GM19099 (cell line): ENCODE measurements around the gene PLA2G4A.

Experiments
- POLR2A ChIP-seq: IDR thresholded peaks from 3 replicates; pipeline ENCODE4 v1.6.1; 2011; ENCODE audit warnings: low read depth; ENCODE audit not compliant: insufficient read length; ENCODE audit errors: extremely low read depth

The PLA2G4A gene

DNA sequence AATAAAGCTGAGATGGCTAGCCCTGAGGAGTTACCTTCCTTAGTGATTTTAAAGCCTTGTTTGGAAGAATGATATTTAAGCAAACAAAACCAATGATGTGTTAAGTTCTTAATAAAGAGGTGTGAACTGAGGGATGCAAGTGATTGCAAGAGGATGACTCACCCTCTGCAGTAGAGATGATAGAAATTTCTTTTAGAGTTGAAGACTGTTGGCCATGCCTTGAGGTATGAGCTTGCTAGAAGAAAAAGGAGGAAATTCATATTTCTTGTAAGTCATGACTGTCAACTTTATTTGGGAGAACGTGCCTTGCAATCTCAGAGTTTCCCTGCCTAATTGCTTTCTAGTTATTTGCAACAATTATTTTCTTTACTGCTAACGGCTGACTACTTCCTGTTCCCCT, 94.7 kb downstream of the PLA2G4A start:
- no peak for TF ChIP-seq POLR2A

- no peak for TF ChIP-seq POLR2A
Measured at GRCh38 chr1:186925881-186926669, 97.3 kb downstream of the PLA2G4A start.

DNA sequence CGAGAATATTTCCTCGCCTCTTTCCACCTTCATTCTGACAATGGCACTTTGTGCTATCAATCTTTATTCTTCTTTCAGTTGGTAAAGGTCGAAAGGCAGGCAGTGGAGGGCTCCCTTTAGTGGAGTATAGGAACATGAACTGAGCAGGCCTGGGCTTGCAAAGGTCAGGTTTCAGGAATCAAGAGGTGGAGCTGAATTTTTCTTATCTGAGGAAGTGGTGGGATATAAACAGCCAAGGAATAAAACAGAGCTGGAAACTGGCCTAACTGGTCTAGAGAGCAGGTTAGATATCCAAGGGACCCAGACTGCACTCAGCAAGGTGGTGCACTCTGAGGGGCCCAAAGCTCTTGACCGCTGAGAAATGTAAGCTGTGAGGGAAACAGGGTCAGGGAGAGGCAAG, 99.1 kb downstream of the PLA2G4A start:
- TF ChIP-seq POLR2A: no peak

GRCh38 chr1:186930238-186930637, 101.5 kb downstream of the PLA2G4A start:
- TF ChIP-seq POLR2A: no peak

- no peak for TF ChIP-seq POLR2A
Measured at GRCh38 chr1:186937016-186937670, 108.4 kb downstream of the PLA2G4A start.

- no peak for TF ChIP-seq POLR2A
Measured at GRCh38 chr1:186943891-186944686, 115.3 kb downstream of the PLA2G4A start.

GRCh38 chr1:186945146-186945545, 116.4 kb downstream of the PLA2G4A start:
- TF ChIP-seq POLR2A: no peak

DNA sequence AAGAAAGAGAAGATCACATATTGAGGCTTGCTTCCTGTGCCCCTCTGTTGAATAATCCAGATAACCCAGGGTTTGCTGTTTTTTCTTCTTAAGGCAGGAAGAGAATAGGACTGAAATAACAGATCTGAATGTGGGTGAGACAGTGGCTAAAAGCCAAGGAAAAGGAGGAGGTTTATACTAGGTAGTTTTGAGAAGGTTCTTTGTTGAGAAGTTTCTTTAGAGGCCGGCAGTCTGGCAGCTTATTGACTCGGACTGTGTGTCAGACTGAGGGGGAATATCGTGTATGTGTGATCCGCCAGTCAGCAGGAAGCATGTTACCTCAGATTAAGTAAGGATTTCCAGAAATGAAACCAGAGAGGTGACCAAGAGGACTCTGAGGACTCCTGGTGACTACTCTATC, 119.8 kb downstream of the PLA2G4A start:
- no peak for TF ChIP-seq POLR2A

GRCh38 chr1:186949173-186949572, 120.4 kb downstream of the PLA2G4A start:
- TF ChIP-seq POLR2A: no peak

DNA sequence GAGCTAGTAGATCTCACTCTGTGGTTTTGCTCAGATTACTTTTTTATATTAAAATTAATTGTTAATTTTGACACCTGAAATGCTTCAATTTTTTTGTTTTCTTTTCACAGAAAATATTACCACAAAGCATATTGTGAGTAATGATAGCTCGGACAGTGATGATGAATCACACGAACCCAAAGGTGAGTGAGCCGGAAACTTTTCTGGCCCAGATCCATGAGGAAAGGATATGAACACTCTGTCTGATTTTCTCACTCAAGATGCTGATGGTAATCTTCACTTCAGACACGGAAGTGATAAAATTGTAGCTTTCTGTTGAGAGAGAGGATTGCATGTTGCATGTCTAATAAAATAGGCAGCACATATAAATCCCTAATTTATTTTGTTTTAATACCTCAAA, 121.8 kb downstream of the PLA2G4A start:
- no peak for TF ChIP-seq POLR2A

DNA sequence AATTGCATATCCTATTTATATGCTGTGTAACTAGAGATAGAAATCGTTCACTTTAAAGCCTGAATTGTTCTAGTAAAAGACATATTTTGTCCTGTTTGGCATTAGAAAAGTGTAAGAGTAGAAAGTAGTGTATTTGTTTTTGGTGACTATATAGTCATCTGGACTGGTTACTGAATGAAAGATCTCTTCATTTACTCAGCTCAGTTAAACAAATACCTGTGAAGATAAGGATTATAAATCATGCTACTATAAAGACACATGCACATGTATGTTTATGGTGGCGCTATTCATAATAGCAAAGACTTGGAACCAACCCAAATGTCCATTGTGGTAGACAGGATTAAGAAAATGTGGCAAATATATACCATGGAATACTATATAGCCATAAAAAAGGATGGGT, 125.1 kb downstream of the PLA2G4A start:
- TF ChIP-seq POLR2A: no peak

DNA sequence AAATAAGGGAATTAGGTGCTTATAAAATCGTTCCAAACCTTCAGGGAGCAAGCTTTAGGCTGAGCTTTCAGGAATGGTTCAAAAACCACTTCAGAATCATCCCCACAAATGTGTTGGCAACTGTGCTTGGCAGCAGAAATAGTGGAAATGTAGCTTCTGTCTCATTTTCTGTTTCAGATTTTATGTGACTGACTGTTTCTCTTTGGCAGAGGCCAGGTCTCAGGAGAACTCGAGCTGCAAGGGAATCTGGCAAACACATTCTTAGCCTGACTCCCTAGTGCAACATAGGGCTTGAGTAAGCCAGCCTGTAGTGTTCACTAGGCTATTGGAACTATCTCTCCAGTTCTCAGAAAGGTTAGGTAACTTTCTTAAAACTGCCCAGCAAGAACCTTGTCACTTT, 128.6 kb downstream of the PLA2G4A start:
- TF ChIP-seq POLR2A: no peak

GRCh38 chr1:186958520-186958919, 129.8 kb downstream of the PLA2G4A start:
- no peak for TF ChIP-seq POLR2A

GRCh38 chr1:186960861-186961260, 132.1 kb downstream of the PLA2G4A start:
- no peak for TF ChIP-seq POLR2A

DNA sequence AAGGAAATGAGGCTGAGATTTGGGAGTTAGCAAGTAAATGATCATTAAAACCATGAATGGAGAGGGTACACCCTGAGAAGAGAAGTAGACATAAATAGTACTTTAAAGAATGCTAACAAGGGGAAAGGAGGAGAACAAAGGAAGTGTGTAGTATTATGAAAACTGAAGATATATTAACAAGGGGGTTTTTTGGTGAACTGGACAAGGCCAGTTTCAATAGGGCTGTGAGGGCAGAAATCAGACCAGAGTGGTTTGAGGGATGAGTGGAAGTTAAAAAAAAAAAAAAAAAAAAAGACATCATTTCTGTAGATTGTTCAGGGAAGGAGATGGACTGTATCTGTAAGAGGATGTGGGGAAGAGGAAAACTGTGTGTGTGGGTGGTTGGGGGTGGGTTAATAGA, 137.1 kb downstream of the PLA2G4A start:
- no peak for TF ChIP-seq POLR2A

- no peak for TF ChIP-seq POLR2A
Measured at GRCh38 chr1:186966456-186966855, 137.7 kb downstream of the PLA2G4A start.
